OCI-LY7 (cell line): ENCODE data around the gene TIMM10. TPM values are rescaled to one million over a fixed set of nuclear protein-coding genes. Genes with fewer than 3 reads are reported as not detected.
A peak's percentile ranks its signal among the peaks of the same experiment; 100 is the strongest.

ENCODE experiments used
- BruUV-seq: library from RNA; stranded (reverse); fragments of 400-500 nt; replicated peaks from 2 replicates; lab custom pipeline; 2021; lab: Mats Ljungman, UMichigan
- CTCF ChIA-PET: fragments of 300-600 bp; sonication (Branson Sonifier 250); formaldehyde crosslinking; loops from one replicate; lab custom pipeline; 2022; ENCODE audit warnings: antibody characterized with exemption; ENCODE audit not compliant: unreplicated experiment; lab: Charles Lee
- POLR2A ChIA-PET: fragments of 300-600 bp; sonication (Branson Sonifier 250); formaldehyde crosslinking; loops from one replicate; lab custom pipeline; 2022; ENCODE audit warnings: antibody characterized with exemption; lab: Charles Lee
- DNase-seq: peaks from one replicate; pipeline ENCODE4 v3.0.0-alpha.2; 2015; ENCODE audit warnings: low spot score
- H2AFZ ChIP-seq: fragments of 200-600 bp; sonication (generic), shearing (Covaris generic); 2 replicates; pipeline ENCODE4 v1.6.1; 2014; ENCODE audit warnings: mild to moderate bottlenecking, antibody characterized with exemption, low read length, moderate library complexity
- H3K27ac ChIP-seq: fragments of 200-600 bp; sonication (generic); 2 replicates; pipeline ENCODE4 v1.5.1; 2014; ENCODE audit warnings: mixed run types, low read depth, mild to moderate bottlenecking, moderate library complexity, low read length, inconsistent platforms; ENCODE audit not compliant: poor library complexity, severe bottlenecking
- H3K36me3 ChIP-seq: fragments of 200-600 bp; sonication (generic); 2 replicates; pipeline ENCODE4 v1.6.1; 2014; ENCODE audit warnings: mild to moderate bottlenecking, antibody characterized with exemption, low read length, moderate library complexity, mixed read lengths; ENCODE audit not compliant: insufficient read depth
- H3K4me1 ChIP-seq: fragments of 200-600 bp; sonication (generic); 2 replicates; pipeline ENCODE4 v1.5.1; 2014; ENCODE audit warnings: mild to moderate bottlenecking, low read length; ENCODE audit not compliant: insufficient read depth, poor library complexity, severe bottlenecking
- H3K4me2 ChIP-seq: fragments of 200-600 bp; sonication (generic); 2 replicates; pipeline ENCODE4 v1.6.1; 2014; ENCODE audit warnings: mild to moderate bottlenecking, low read length
- H3K4me3 ChIP-seq: fragments of 200-600 bp; sonication (generic); 2 replicates; pipeline ENCODE4 v1.5.1; 2014; ENCODE audit warnings: mild to moderate bottlenecking, low read depth, low read length; ENCODE audit not compliant: poor library complexity, severe bottlenecking
- H3K79me2 ChIP-seq: fragments of 200-600 bp; sonication (generic); 2 replicates; pipeline ENCODE4 v1.6.1; 2016; ENCODE audit warnings: low read depth, mild to moderate bottlenecking, low read length, moderate library complexity, mixed read lengths; ENCODE audit not compliant: insufficient read depth
- H3K9me2 ChIP-seq: fragments of 200-600 bp; sonication (generic); 2 replicates; pipeline ENCODE4 v1.6.1; 2016; ENCODE audit warnings: mild to moderate bottlenecking, low read length, mixed read lengths; ENCODE audit not compliant: insufficient read depth
- H3K9me3 ChIP-seq: fragments of 200-600 bp; sonication (generic); 2 replicates; pipeline ENCODE4 v1.6.1; 2014; ENCODE audit warnings: mild to moderate bottlenecking, mixed run types, low read length, mixed read lengths
- H4K20me1 ChIP-seq: fragments of 200-600 bp; sonication (generic); 2 replicates; pipeline ENCODE4 v1.6.1; 2014; ENCODE audit warnings: mild to moderate bottlenecking, antibody characterized with exemption, low read length, moderate library complexity, mixed read lengths; ENCODE audit not compliant: insufficient read depth
- EZH2phosphoT487 ChIP-seq: fragments of 200-600 bp; sonication (generic); IDR thresholded peaks from 2 replicates; pipeline ENCODE4 v1.6.1; 2018; ENCODE audit warnings: low read depth, borderline replicate concordance, mild to moderate bottlenecking, mixed run types, antibody characterized with exemption, low read length, moderate library complexity, mixed read lengths
- intact Hi-C: fragments of 100-400 bp; cut with micrococcal nuclease; formaldehyde crosslinking; loops from one replicate; pipeline ENCODE4 v1.10.0; 2022; ENCODE audit not compliant: unreplicated experiment
- total RNA-seq, 2 experiments: library from RNA; depleted of rRNA in 1 of 2; stranded (reverse); fragments of >200 nt in 1 of 2; shearing (Covaris generic) in 1 of 2; gene quantifications; 2 replicates each; pipeline ENCODE4 v1.2.3, GENCODE V29; 2014 to 2022
- TF ChIP-seq, protein P1 (sequence below): fragments of 200-600 bp; sonication (generic); conservative IDR thresholded peaks from 2 replicates; pipeline ENCODE4 v1.5.1; 2014; ENCODE audit warnings: mild to moderate bottlenecking, antibody characterized with exemption, low read length, moderate library complexity, mixed read lengths

TIMM10 gene
- total RNA-seq, 2 experiments from 2014 or later: 163 to 258 TPM

DNA sequence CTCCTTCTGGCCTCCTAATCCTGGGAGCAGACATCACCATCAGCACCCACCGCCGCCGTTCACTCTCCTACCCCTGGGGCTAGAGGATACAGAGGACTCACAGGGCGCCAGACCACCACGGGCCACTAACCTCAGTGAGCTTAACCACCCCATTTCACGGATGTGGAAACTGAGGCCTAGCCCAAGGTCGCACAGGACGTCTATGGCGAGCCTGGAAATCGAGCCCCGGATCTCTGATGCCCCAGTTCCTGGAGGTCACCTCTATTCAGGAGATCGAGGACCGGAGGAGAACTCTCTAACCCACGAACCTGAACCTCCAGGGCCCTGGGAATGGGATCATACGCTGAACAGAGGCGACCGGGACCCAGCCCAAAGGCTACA lies 349 bp downstream of the TIMM10 start:
- Histone ChIP-seq H3K9me3 (no peaks in the 10 kb centered on the region), H3K36me3 (peaks cover 47% of the 10 kb centered on the region), H3K4me3 (peak overlapping the region; percentile 97), H3K79me2 (peaks cover 32% of the 10 kb centered on the region), H3K9me2 (no peaks in the 10 kb centered on the region), H4K20me1 (0 out of 2 replicates have a peak, but pooled peaks cover 13% of the 10 kb centered on the region), H3K4me1 (peaks cover 31% of the 10 kb centered on the region), H2AFZ (peak overlapping the region; percentile 29; the same call in 1 of the 2 replicates), H3K4me2 (peak overlapping the region; percentile 93), H3K27ac (peak overlapping the region; percentile 65)
- no TSS peak for BruUV-seq
- intact Hi-C loops: loop anchor here (1.0 to 5.0 kb wide), 6 partner anchors 37 to 211 kb away; partner anchors contain the start of genes MED19, SELENOH, TMX2 and UBE2L6
- ChIA-PET POLR2A (interaction anchor here (1.0 to 7.2 kb wide), 3 partner anchors 12 to 37 kb away, joined by 3 to 56 read pairs (median 34); partner anchors contain the start of gene SLC43A1), CTCF (interaction anchor here (1.7 to 6.1 kb wide), 2 partner anchors 37 to 73 kb away, joined by 4 to 60 read pairs; no protein-coding TSS in a partner anchor)
- peak; percentile 25 for DNase-seq
- no peak for TF ChIP-seq EZH2phosphoT487
- TF ChIP-seq, protein P1, sequence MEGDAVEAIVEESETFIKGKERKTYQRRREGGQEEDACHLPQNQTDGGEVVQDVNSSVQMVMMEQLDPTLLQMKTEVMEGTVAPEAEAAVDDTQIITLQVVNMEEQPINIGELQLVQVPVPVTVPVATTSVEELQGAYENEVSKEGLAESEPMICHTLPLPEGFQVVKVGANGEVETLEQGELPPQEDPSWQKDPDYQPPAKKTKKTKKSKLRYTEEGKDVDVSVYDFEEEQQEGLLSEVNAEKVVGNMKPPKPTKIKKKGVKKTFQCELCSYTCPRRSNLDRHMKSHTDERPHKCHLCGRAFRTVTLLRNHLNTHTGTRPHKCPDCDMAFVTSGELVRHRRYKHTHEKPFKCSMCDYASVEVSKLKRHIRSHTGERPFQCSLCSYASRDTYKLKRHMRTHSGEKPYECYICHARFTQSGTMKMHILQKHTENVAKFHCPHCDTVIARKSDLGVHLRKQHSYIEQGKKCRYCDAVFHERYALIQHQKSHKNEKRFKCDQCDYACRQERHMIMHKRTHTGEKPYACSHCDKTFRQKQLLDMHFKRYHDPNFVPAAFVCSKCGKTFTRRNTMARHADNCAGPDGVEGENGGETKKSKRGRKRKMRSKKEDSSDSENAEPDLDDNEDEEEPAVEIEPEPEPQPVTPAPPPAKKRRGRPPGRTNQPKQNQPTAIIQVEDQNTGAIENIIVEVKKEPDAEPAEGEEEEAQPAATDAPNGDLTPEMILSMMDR: no peak

DNA sequence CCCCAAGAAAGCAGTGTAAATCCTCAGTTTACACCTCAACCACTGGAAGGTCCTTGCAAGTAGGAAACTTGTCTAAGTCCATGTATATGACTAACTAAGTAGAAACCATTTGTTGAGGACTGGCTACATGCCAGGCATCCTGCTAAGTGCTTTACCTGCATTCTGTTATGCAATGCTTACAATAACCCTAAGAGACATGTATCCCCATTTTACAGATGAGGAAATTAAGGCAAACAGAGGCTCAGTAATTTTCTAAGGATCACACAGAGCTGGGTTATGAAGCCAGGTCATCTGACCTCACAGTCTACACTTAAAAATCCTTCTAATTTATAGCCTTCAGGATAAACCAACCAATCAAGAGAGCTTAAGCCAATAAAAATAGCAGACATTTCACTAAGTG lies 1.5 kb downstream of the TIMM10 start:
- peak overlapping the region; percentile 93 for H3K4me2 ChIP-seq
- TF ChIP-seq, protein P1: no peak
- TF ChIP-seq EZH2phosphoT487: no peak
- BruUV-seq: no TSS peak
- DNase-seq: no peak
- H3K4me1 ChIP-seq: peaks cover 31% of the 10 kb centered on the region
- intact Hi-C loops: no loop called here
- CTCF ChIA-PET: interaction anchor here (1.7 to 6.1 kb wide), 3 partner anchors 14 to 71 kb away, joined by 4 to 60 read pairs (median 21); partner anchors contain the start of gene SLC43A1
- H3K36me3 ChIP-seq: peaks cover 57% of the 10 kb centered on the region
- H3K79me2 ChIP-seq: peaks cover 32% of the 10 kb centered on the region
- 0 out of 2 replicates have a peak, but pooled peaks cover 13% of the 10 kb centered on the region for H4K20me1 ChIP-seq
- H3K9me2 ChIP-seq: no peaks in the 10 kb centered on the region
- H3K27ac ChIP-seq: no peak overlapping the region
- H3K9me3 ChIP-seq: no peaks in the 10 kb centered on the region
- no peak overlapping the region for H2AFZ ChIP-seq
- POLR2A ChIA-PET: interaction anchor here (4.5 to 7.2 kb wide), 2 partner anchors 14 to 35 kb away, joined by 34 to 56 read pairs; partner anchors contain the start of gene SLC43A1
- H3K4me3 ChIP-seq: peak overlapping the region; percentile 97
